NB4 (cell line): ENCODE measurements around the gene LYPD8.
A peak's percentile ranks its signal among the peaks of the same experiment; 100 is the strongest.

Experiments
- CTCF ChIP-seq: IDR thresholded peaks from one replicate; pipeline ENCODE4 v1.5.1; 2012; ENCODE audit warnings: low read depth, low read length
- MYC ChIP-seq: IDR thresholded peaks from 2 replicates; pipeline ENCODE4 v1.6.1; 2011; ENCODE audit warnings: low read depth, low read length
- POLR2A ChIP-seq: IDR thresholded peaks from 2 replicates; pipeline ENCODE4 v1.6.1; 2011; ENCODE audit warnings: mild to moderate bottlenecking; ENCODE audit not compliant: insufficient read length; ENCODE audit errors: extremely low read depth

GRCh38 chr1:248739572-248740205 lies 15.9 kb downstream of the LYPD8 start:
- no peak for TF ChIP-seq CTCF
- TF ChIP-seq MYC: peak; percentile 39; the same call in 1 of the 2 replicates
- TF ChIP-seq POLR2A: no peak
